Activated naive CD4-positive, alpha-beta T cell treated with Interleukin-2 at 50 U/mL for 16 hours (primary cell): ENCODE measurements around the gene ESRRB.
"Not testable (repeated sequence)": the region's sequence is repeated elsewhere in the genome, so short reads cannot be mapped to it uniquely, and the experiment has no call there.

Experiments
- DNase-seq: peaks from one replicate; pipeline ENCODE4 v3.0.0-alpha.2; 2020

Gene ESRRB

DNA sequence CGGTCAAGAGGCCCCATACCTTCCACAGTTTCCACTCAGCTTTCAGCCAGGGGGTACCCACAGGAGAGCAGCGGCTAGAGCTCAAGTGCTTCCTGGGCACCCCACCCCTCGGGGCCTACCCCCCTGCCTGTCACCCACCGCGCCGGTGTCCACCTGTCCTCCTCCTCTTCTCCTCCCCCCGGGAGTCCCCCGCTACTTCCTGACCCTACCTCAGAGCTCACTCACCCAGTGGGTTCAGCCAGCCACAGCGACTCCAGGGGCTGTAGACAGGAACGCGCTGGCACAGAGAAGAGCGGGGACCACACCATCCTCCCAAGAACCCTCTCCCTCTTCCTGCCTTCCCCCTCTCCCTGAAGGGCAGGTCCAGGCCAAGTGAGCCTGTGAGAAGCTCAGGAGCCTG is 123.0 kb downstream of the ESRRB start:
- no peak for DNase-seq

DNA sequence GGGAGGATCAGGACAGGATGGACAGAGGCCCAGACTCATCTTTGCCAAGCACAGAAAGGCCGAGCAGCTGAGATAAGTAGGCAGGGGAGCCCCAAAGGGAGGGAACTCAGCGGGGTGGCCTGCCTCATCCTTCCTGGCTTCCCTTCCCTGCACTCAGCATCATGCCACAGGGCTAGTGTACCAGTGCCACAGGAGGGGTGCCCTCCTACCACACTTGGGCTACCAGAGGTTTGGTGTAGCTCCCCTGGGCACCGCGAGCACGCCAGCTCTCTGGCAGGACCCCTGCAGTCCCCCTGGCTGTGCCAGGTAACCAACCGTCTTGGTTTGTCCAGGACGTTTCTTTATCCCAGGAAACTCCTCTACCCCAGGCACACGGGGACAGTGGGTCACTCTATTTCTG is 123.5 kb downstream of the ESRRB start:
- DNase-seq, result no peak

DNA sequence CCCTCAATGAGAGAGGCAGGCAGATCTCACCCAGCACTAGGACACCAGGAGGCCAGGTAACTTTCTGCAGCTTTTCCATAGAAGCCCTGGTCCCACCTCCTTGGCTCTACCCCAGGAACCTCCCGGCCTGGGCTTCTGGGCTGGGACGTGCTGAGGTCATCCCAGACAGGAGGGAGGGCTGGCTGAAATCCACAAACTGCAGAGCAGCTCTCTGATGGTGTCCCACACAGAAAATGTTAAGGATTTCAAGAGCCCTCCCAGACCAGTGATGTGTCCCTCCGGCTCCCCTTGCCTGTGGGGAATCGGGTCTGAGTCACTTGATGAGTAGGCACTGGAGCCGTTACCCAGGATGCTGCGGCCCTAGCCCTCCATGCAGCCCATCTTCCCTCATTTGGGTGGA is 124.1 kb downstream of the ESRRB start:
- DNase-seq, result no peak

DNA sequence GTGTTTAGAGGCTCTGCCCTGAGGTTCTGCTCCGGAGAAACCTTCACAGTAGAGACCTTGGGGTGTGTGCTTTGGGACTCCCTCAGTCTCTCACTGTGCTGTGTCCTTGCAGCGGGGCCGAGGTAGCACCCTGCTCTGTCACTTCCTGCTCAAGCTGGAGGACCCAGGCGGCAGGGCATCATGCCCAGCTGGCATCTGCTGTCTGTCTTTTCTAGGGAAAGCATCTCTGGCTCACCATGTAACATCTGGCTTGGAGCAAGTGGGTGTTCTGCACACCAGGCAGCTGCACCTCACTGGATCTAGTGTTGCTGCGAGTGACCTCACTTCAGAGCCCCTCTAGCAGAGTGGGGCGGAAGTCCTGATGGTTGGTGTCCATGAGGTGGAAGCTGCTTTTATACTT is 124.5 kb downstream of the ESRRB start:
- no peak for DNase-seq

DNA sequence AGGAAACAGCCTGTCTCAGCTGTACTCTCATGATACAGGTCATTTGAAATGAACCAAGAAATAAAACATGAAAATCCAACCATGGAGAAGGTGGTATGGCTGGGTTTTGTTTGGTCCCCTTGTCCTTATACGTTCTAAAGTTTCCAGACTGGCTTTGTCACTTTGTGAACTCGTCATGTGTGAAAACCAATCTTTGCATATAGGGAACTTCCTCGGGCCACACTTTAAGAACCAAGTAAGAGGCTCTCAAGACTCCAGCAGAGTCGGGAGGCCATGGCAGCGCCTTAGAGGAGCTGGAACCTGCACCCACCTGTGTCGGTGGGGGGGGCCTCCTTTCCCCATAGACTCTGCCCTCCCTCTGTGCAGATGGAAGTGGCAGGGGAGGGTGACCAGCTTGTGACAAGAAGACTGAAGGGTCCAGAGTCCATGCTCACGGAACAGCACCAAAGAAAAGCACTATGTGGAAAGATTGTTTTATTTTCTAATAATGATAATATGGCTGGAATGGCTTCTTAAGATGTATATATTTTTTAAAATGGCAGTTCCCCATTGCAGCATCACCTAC is 125.3 kb downstream of the ESRRB start:
- DNase-seq, result no peak

DNA sequence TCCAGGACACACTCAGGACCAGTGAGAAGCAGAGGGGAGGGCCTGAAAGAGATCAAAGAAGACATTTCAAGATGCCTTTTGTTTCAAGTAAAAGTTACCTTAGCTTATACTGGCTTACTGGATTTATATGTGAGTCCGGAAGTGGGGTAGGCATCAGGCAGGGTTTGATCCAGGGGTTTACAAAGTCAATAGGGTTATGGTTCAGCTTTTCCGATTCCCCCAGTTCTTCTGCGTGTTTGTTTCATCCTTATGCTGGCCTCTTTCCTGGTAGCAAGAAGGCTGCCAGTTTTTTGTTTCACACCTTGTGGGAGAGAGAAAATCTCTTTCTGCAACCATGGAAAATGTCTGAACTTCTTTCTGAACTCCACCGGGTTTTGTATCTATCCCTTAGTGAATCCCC is 126.3 kb downstream of the ESRRB start:
- no peak for DNase-seq

DNA sequence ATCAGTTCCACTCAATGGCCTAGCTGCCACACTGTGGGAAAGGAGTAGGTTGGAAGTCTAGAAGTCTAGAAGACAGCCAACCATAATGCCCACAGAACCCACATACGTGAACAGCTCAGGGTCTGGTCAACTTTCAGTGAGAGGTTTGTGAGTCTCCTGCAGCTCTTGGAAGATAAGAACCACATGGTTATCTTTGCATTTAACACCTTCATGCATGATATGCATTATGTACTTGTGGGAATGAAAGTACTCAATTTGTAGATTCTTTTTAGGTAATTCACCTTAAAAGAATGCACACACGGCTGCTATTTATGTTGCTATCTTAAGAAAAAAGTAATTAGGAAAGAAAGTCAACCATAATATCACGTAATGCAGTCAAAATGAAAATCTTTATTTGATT is 126.7 kb downstream of the ESRRB start:
- no peak for DNase-seq

DNA sequence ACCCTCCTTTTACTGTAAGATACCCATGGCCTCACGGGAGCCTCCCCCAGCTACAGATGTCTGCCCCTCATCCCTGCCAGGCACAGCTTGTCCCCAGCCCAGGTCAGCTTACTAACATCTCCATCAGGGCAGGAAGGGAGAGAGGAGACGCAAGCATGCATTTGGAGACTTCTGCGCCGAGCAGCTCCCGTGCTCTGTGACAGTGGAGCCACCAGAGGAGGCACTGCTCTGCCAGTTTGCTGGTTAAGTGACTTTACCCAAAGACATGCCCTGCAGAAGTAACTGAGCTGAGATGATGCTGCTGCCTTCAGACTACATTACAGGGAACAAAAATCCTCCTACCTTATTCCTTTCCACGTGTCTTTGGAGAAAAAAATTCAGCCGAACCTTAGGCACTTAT is 133.4 kb downstream of the ESRRB start:
- DNase-seq, result no peak

DNA sequence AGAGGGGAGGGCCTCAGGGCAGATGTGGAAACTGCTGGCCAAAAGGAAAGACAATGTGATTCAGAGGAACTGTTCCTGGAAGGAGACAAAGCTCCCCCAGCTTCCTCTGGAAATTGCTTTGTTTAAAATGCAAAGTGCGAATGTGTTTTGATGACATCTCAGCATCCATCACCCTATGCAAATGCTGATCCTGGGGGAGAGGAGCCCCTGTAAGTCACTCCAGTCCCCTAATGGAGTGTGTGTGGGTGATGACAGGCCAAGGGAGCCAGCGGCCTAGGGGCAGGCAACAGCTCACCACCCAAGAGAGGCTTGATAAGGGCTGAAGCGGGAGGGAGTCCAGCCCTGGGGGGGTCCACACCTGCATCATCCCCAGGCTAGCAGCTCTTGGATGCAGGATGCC is 134.2 kb downstream of the ESRRB start:
- no peak for DNase-seq

DNA sequence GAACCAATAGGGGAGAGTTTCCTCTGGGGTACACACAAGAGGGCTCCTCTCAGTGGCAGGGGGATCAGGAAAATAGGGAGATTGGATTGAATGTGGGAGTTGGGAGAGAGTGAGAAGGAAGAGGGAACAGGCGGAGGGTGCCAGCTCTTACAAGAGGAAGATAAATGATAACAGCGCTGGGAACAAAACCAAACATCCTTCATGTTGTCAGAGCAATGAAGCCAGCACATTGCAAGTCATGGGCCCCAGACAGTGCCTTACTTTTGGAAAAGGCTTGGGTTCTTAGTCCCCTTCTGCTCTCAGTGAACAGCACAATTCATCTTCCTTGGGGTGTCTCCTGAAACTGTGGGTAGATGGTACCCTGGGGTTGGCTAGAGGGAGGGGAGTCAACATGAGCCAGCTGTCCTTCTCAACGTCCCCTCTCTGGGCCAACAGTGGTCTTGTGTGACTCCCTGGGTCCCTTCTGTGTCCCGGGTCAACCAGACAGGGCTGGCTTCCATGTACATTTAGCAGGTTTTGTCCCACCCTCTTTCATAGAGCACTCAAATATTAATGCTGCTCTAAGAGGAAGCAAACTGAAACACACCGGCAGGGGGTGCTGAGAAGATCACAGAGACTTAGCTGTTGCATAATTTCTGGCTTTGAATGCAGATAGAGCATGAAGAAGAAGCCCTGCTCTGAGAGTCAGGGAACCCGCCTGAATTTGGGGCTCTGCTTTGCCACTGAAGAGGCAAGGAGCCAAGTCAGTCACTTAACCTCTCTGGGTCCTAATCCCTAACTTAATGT is 138.5 kb downstream of the ESRRB start:
- no peak for DNase-seq

DNA sequence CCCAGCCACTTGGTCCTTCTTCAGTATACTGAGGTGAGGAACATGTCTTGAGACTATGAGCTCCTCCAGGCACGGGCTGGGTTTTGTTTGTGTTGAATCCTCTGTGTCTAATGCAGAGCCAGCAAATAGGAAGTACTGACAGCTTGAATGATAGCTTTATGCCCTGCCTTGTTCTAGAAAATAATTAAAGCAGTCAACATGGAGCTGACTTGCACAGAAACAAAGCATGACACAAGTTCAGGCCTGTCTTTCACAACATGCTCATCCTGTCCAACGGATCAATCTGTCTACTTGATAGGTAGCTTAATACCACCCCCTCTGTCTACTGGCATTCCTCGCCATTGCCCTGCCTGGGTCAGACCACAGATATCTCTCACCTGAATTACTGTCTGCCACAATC is 140.9 kb downstream of the ESRRB start:
- DNase-seq, result no peak

DNA sequence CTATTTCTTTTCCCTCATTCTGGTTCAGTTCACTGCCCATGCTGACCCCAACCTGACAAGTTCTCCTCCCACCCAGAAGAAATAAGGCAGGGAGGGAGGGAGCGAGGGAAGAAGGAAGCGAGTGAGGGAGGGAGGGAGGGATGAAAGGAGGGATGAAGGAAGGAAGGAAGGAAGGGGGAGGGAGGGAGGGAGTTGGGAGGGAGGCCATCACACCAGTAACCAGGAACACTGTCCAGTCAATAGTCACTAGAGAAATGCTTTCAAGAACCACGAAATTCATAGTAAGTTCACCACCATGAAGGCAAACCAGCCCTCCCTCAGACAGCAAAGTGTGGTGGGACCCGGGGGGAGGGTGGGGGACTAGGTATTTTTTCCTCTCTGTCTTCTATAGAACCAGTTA is 142.4 kb downstream of the ESRRB start:
- DNase-seq, result no peak

DNA sequence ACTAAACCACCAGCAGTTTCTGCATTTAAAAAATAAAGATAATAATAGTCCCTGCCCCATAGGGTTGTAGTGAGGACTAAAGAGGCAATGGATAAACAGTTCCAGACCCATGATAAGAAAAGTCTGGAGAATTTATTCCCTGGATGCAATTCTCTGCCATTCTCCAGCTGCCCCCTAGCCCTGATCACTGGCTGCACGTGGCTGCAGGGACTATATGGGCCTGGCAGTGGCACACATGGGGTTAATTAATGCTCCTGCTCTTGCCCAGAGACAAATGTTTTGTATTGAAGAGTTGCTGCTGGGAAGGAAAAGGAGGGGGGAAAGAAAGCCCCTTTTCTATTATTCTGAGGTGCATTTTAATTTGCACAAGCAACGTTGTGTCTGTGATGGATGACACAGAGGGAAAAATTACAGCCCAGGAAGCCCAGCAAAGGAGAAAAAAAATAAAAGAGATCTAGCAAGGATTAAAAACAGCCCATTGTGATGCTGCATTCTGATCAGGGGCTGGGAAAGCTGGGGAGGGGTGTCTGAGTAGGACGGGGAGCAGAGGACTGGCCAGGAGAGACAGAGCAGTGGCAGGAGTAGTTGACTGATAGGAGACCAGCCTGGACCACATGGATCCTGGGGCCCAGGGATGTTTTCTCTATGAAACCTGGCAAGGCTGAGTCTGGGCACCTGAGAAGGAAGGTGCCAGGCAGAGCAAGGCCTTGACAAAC is 149.3 kb downstream of the ESRRB start:
- no peak for DNase-seq

DNA sequence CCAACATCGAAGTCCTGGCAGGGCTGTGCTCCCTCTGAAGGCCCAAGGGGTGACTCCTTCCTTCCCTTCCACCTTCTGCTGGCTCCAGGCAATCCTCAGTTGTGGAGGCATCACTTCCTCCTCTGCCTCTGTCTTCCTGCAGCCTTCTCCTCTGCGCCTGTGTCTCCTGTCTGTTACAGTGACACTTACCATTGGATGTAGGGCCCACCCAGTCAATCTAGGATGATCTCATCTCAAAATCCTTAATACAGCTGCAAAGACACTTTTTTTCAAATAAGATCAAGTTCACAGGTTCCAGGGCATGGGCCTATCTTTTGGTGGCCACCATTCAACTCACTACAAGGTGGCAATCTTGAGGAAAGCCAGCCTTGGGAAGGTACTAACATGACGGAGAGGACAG is 155.1 kb downstream of the ESRRB start:
- no peak for DNase-seq

DNA sequence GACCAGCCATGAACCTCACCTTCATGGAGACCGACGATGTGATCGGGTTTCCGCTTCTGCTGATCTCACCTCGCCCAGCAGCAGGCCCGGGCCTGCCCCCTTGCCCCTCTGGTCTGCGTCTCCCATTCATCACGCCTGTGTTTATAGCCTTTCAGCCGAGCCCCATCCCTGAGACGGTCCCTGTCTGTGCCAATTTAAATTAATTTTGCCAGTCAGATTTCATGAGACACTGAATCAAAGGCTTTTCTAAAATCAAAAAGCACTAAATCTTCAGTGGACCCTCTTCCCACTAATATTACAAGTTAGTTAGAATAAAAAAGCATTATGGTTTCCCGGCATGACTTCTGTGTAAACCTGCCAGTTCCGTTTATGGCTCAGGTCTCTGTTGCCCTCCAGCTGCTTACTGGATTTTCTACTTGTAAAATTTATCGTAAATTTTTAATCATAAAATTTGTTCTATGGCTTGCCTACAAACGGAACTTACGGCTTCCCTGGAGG is 155.9 kb downstream of the ESRRB start:
- DNase-seq, result no peak

DNA sequence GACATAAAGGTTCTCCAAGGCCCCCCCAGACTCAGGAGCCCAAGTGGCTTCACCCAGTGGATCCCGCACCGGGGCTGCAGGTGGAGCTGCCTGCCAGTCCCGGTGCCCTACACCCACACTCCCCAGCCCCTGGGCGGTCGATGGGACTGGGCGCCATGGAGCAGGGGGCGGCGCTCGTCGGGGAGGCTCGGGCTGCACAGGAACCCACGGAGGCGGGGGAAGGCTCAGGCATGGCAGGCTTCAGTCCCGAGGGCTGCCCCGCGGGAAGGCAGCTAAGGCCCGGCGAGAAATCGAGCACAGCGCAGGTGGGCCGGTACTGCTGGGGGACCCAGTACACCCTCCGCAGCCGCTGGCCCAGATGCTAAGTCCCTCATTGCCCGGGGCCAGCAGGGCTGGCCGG is 160.7 kb downstream of the ESRRB start:
- DNase-seq, result not testable (repeated sequence)

DNA sequence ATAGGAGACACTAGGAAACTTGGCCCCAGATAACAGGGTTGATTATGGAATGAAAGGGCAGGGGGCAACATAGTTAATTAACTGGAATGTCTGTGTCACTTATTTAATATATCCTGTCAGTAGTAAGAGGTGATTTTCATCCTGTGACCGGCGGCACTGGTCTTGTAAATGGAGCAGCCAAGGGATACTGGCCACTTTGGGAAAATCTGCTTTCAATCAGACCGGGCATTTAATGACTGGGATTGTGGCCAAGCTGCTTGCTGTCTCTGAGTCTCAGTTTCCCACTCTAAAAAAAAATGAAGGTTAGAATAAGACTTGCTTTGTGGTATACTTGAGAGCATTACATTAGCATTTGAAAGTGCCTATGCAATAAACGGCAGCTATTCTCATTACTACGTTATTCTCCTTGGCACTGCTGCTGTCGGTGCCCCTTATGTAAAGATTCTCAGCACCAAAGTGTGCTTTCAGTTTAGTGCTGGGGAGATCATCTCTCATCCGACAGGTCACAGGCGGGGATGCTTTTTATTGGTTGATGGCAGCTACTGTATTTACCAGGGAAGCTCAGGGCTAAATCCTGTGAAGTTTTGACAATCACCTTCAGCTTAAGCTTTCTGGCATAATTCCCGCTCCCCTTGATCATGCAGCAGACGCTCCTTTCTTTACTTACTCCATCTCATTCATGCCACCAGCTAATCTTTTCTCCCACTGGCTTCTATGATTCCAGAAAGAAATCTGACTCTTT is 162.1 kb downstream of the ESRRB start:
- DNase-seq, result no peak

DNA sequence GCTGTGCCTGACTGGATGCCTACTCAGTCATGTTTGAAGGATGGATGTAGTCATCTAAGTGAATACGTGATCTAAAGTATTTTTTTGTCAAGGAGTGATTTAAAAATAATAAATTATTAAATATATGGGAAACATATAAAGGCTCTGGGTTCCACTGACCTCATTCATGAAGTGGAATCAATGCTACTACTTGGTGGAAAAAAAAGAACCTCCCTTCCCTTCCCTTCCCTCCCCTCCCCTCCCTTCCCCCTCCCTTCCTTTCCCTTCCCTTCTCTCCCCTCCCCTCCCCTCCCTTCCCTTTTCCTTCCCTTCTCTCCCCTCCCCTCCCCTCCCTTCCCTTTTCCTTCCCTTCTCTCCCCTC is 162.7 kb downstream of the ESRRB start:
- no peak for DNase-seq

DNA sequence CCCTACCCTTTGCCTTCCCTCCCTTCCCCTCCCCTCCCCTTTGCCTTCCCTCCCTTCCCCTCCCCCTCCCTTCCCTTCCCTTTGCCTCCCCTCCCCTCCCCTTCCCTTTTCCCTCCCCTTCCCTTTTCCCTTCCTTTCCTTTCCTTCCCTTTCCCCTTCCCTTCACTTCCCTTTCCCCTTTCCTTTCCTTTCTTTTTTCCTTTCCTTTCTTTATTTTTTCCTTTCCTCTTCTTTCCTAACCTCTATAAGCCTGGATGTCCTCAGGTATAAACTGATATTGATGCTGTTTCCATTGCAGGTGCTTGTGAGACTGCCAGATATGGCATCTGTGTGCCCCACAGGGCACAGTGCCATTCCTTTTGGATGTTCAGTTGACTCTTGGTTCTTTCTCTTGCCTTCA is 163.2 kb downstream of the ESRRB start:
- no peak for DNase-seq

DNA sequence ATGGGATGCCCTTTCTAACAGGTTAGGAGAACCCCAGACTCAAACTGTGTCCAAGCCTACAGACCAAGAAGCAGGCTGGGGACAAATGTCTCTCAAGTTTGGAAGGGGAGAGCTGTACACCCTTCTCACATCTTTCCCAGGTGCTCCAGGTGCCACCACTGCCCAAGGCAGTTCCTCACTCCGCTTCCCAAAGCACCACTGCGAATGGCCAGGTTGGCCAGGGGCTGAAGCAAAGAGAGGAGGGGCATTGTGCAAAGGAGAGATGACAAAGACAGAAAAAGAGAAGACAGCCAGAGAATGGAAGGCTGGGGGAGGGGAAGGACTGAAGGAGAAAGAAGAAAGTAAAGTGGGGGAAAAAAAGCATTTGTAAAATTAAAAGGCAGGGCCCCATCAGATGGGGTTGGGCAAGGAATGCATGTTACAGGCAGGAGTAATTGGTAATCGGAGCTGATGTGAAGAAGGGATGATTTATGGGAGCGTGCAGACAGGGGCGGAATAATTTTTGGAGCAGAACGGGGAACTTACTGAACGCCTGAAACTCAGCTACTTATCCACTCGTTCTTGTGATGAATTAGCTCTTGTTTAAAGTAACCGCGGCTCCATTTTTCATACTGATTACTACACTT is 165.8 kb downstream of the ESRRB start:
- no peak for DNase-seq

DNA sequence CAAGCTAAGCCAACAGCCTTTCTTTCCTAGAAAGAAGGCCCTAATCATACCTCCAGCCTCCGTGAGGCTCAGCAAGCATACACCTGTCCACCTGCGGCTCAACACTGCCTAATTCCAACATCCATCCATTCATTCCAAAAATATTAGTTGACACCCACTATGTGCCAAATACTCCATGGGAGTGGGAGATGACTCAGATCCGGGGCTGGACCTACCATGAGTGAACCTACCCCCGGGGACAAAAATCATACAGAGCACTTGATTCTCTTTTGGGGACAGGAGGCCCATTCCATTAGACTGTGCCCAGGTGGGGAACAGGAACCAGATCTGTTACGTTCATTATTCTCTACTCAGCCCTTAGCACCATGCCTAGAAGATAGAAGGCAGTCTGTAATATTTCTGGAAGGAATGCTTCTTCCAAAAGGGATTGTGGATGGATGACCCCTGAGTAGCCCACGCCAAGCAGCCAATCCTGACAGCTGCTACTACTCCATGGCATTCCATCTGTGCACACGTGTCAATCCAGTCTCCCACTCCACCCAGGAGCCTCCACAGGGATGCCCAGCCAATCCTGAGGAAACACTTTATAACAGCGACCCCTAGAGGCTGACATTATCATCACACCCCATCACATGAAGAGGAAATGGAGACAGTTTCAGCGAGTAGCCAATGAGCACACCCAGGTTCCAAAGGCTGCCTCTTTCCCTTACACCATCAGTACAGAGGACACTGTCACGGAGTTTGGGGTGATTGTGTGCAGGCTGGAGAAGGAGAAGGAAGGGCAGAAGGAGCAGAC is 170.7 kb downstream of the ESRRB start:
- DNase-seq, result no peak

DNA sequence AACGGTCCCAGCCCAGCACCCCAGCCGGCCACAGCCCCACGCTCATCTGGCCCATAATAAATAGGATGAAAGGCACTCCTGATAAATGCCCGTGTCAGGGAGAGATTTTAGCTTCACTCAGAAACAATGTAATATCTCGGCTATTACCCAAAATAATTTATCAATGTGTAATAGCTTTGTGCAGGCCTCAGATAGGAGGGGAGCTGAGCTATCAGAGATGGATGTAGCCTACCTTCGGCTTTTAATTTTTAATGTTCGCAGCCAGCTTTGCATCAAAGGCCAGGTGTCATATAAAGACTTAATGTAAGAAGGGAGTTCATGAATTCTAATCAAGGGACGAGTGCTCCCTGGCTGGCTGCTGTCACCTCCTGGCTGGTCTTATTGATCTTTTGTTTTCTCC is 171.9 kb downstream of the ESRRB start:
- no peak for DNase-seq
